Omental fat pad (tissue), 4 donors: ENCODE data around the gene PYGO2. TPM values are rescaled to one million over a fixed set of nuclear protein-coding genes. Genes with fewer than 3 reads are reported as not detected.

ENCODE experiments used
- ATAC-seq: fragments of 150-250 bp; one replicate; pipeline ENCODE4 v1.9.1; 2016; ENCODE audit warnings: mild to moderate bottlenecking, moderate library complexity; ENCODE audit not compliant: low FRiP score
- DNase-seq: peaks from one replicate; pipeline ENCODE4 v3.0.0-alpha.2; 2019; ENCODE audit warnings: low spot score
- total RNA-seq, 4 donors: library from RNA; depleted of rRNA; stranded (reverse); fragments of >200 nt; gene quantifications; one replicate each; pipeline ENCODE4 v1.1.0, GENCODE V29; 2016
- TF ChIP-seq, protein P1 (sequence below), 3 donors: fragments of 450-650 bp; IDR thresholded peaks; one replicate each; pipeline ENCODE4 v1.5.1; 2016 to 2017; ENCODE audit warnings: antibody characterized with exemption in 3 of 3, mild to moderate bottlenecking in 3 of 3, moderate library complexity in 2 of 3

The PYGO2 gene
- total RNA-seq, 4 donors from 2014 or later: 10.2 to 21.2 (median 15.9) TPM

- TF ChIP-seq, protein P1, sequence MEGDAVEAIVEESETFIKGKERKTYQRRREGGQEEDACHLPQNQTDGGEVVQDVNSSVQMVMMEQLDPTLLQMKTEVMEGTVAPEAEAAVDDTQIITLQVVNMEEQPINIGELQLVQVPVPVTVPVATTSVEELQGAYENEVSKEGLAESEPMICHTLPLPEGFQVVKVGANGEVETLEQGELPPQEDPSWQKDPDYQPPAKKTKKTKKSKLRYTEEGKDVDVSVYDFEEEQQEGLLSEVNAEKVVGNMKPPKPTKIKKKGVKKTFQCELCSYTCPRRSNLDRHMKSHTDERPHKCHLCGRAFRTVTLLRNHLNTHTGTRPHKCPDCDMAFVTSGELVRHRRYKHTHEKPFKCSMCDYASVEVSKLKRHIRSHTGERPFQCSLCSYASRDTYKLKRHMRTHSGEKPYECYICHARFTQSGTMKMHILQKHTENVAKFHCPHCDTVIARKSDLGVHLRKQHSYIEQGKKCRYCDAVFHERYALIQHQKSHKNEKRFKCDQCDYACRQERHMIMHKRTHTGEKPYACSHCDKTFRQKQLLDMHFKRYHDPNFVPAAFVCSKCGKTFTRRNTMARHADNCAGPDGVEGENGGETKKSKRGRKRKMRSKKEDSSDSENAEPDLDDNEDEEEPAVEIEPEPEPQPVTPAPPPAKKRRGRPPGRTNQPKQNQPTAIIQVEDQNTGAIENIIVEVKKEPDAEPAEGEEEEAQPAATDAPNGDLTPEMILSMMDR (IDR thresholded peaks at IDR 0.05): no peak
- no peak for DNase-seq
- no peak for ATAC-seq
Measured at GRCh38 chr1:154954541-154954940, 7.0 kb downstream of the PYGO2 start.

- DNase-seq (no peak), ATAC-seq (no peak)
- TF ChIP-seq, protein P1 (IDR thresholded peaks at IDR 0.05): no peak
Measured at GRCh38 chr1:154953611-154954038, 8.0 kb downstream of the PYGO2 start.

DNA sequence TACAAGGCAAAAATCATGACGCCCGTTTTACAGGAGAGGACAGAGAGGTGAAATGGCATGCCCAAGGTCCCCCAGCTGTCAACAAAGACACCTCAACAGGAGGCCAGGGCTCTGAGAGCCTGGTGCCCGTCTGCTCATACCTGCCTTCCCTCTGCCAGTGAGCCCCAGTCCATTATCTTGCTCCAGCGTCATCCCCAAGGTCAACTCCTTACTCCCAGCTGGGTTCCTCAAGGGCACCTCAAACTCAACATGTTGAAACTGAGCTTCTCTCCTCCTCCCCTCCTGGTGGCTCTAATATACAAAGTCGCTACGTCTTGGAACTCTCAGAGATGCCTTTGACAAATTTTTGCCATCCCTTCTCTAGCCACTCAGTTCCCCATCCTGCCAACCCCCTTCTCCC is 8.9 kb downstream of the PYGO2 start:
- ATAC-seq: no peak
- TF ChIP-seq, protein P1 (IDR thresholded peaks at IDR 0.05): no peak

DNA sequence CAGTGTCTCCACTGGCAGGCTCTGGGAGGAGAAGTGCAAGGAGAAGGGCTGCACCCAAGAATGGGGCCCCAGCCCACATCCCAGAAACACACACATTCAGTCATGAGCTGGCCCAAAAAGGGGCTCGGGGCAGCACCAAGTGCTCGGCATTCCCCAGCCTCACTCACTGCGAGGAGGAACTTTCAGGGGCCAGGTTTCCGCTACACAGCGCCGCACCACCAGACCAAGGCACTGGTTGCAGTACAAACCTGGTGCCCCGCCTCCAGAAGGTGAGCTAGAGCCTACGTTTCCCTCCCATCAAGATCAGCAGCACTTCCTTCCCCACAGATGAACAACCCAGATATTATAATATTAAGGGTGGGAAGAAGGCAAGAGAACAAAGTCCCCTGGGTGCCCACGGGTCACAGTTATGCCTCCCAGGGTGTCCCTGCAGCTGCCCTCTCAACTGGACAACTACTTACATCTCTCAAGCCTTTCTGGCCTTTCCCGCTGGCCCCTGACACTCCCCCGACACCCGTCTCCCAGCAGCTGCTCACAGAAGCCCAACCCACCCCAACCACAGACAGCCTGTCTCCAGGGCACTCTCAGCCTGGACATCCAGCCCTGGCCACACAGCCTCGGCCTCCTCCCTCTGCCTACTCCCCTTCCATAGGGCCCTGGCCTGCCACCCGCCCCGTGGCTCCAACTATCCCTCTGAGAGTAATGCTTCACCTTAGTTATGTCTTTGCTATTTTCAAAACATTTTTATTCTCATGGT is 9.5 kb downstream of the PYGO2 start:
- ATAC-seq (no peak), DNase-seq (no peak)
- TF ChIP-seq, protein P1 (IDR thresholded peaks at IDR 0.05): no peak

More for the DNA sequence above, 8.9 kb downstream of the PYGO2 start:
- DNase-seq: no peak

DNA sequence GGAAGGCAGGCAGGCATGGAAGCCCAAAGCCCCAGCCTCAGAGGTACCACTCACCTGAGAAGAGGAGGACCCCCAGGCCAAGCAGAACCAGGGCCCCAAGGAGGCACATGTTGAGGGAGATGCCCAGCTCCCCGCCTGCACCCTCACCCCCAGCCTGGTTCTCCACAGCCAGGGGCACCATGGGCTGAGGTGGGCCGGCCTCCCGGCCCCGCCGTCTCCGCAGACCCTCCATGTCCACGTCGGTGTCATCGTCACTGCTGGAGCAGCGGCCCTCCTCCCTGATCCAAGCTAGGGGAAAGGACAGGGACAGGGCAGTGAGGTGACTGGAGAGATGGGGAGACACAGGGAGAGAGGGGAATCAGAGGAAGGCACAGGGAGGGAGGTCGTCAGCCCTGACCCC is 13.5 kb downstream of the PYGO2 start:
- no peak for ATAC-seq
- no peak for DNase-seq
- TF ChIP-seq, protein P1 (IDR thresholded peaks at IDR 0.05): no peak

DNA sequence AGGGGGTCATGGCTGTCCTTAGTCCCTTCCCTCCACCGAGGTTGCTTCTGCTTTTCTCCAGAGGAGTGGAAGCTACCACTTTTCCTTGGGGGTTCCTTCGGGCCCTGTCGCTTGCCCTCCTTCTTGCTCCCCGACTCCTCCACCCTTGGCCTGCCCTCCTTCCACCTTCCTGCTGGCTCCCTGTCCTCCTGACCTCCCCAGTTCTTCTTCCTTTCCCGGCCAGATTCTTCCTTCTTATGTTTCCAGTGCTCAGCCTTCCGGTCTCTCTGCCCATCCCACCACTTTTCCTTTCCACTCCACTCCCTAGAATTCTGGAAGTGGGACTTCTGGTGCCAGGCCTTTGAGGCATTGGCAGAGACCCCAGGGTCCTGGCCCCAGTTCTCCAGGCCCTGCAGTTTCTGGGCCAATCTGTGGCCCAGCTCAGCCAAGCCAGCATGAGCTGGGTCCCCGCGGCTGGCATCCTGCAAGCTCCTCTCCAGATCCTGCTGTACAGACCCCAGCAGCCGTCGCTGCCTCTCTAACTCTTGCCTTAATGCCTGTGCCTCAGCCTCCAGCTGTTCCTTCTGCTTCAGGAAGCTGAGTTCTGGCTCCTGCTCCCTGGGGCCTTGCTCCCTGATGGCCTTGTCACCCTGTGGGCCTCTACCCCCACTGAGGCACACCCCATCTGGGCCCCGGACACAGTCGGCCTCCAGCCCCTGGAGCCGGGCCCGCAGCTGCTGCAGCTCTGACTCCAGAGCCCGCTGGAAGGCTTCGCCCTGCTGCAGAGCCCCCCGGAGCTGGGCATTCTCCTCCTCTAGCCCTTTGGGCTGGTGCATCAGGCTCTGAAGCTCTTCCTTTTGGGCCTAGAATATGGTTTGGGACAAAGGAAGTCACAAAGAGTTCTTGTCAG is 15.4 kb downstream of the PYGO2 start:
- DNase-seq (no peak), ATAC-seq (no peak)
- TF ChIP-seq, protein P1 (IDR thresholded peaks at IDR 0.05): no peak
